ENCODE data around the gene CCSER1.
"Not testable (repeated sequence)": the region's sequence is repeated elsewhere in the genome, so short reads cannot be mapped to it uniquely, and the experiment has no call there.

CCSER1 gene

DNA sequence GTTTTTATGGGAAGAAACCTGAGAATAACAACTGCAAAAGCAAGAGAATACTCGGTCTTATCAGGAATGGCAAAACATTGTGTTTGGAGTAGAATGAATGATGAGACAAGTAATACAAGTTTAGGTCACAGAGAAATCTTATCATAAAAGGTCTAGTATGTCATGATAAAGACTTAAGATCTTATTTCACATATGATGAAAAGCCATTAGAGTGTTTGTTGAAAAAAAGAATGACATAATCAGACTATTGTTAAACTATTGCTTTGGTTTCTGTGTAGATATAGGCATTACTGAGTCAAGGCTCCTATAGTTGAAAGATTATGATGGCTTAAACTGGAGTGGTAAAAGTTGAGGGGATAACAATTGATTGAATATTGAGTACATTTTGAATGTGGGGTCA, 603.6 kb downstream of the CCSER1 start:
- no peak for DNase-seq

DNA sequence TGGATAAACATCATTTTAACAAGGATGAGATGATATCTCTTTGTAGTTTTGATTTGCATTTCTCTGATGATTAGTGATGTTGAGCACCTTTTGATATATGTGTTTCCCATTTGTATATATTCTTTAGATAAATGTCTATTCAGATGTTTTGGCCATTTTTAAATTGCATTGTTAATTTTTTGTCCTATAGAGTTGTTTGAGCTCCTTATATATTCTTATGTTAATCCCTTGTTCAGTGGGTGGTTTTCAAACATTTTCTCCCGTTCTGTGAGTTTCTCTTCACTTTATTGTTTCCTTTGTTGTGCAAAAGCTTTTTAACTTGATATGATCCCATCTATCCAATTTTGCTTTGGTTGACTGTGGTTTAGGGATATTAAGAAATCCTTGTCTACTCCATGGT, 606.0 kb downstream of the CCSER1 start:
- DNase-seq = no peak

DNA sequence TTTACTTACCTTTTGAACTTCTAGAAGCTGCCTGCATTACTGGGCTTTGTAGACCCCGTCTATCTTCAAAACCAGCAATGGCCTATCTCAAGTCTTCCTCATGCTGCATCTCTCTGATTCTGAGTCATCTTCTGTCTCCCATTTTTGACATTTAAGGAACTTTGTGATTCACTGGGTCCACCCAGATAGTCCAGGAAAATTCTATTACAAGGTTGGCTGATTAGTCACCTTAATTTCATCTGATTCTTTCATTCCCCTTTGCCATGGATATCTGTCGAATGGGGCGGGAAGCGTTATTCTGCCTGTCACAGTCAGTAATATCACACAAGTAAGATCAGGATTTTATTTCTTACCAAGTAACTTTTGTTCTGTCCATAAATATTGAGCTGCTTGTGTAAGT, 618.0 kb downstream of the CCSER1 start:
- no peak for DNase-seq

DNA sequence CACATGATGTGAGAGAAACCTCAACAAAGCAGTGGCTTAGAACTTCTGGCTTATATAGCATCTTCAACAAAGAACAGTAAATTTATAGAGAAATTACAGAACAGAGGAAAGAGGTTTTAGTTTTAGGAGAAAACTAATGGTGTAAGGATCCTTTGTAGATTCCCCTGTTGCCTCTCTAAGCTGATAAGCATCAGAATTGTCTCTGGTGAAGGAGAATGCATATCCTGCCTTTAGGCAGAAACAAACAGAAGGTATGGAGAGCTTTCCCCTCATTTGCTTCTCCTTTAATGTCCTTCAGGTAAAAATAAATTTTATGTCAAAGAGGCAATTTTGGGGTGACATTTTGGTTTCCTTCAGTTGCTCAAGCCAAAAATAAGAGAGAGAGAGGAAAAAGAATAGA, 625.9 kb downstream of the CCSER1 start:
- DNase-seq = no peak

DNA sequence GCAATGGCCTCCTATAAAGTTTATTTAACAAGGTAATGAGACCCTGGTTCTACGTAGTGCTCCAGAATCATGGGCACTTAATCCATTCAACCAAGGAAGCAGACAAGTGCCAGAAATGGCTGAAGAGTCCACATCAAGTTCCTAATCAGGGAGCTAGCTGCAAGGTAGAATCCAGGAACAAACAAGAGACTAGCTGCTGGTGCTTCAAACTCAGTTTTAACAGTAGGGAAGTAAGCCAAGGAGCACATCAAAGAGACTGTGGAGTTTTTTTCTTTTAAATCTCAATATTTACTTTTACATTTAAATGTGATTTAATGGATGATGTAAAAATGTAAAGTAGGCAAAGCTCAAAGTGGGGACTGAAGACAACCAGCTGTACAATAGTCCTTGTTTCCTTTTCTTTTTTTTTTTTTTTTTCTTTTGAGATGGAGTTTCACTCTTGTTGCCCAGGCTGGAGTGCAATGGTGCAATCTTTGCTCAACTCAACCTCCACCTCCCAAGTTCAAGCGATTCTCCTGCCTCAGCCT, 630.4 kb downstream of the CCSER1 start:
- DNase-seq = no peak

DNA sequence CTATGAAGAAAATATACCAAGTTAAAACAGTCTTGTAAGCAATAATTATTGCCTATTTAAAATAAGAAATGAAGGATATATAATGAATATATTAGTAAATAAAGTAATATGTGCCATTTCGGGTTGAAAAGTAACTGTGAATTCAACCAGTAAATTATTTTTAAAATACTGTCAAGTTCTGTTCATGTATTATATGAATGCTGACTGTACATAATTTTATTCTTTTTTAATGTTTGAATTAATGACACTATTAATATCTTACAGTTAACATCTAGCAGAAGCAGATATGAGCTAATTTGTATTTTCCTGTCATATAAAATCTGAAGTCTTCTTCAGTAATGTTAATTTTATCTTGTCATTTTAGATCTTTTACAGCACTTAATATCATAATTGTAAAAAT, 632.9 kb downstream of the CCSER1 start:
- DNase-seq = no peak

DNA sequence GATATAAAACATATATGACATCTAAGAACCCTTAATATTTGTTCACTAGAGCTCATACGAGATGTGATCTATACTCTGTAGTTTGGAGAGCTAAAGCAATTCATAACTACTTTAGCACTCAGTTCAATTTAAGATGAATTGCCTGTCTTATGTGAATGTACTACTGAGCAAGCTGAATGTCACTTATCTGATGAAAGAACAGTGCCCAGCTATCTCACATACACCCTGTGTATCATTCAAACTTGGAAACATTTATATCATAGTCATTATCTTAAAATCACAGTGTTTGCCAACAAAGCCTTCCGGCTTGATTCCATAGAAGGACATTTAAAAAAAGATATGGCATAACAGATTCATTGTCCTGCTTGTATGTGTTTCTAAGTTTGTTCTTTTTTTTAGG, 639.6 kb downstream of the CCSER1 start:
- no peak for DNase-seq

DNA sequence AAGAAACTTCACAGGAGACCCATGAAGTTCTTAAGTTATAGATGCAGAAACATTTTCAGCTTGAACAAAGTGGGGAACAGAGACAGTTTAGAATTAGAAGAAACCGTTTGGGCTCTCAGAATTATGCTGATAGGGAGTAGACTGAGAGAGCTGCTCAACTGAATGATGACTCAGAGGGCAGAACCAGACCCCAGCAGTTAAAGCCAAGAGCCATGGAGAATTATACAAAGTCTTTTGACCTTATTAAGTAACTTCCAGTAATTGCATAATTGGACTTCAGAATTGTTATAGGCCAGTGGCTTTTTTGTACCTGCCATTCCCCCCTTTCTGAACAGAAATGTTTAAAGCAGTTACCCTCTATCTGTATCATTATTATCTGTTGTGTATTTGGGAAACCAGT, 642.1 kb downstream of the CCSER1 start:
- DNase-seq = no peak

DNA sequence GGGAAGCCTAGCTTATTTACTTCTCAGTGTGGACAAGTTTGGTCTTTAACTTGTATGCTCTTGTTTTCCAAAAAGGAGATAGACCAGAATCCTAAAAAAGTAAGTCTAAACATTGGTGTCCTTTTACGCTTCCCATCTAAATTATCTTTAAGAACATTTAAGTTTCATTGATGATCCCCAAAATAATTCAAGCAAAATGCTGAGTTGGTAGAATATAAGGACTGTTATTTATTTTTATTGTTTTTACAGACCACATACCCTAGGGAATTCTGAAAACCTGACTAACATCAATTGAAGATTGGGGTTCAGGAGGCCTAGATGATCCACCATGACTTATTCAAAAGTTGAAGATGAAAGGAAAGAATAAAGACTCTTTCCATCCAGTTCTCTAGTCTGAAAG, 653.0 kb downstream of the CCSER1 start:
- no peak for DNase-seq

DNA sequence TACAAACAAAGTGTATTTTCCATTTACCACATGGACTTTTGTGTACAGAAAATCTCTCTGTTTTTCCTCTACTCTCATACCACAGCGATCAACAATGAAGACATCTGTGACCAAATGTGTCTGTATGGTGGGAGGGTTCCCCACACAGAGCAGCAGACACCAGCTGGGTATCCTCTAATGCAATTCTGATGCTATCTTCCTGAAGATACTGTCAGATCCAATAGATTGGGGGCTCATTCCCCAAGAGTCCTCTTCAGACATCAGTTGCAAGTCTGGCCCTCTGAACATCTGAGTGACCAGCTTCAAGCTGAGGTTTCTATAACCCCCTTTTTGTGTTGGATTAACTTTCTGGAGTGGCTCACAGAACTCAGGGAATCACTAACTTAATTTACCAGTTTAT, 659.4 kb downstream of the CCSER1 start:
- DNase-seq = no peak

DNA sequence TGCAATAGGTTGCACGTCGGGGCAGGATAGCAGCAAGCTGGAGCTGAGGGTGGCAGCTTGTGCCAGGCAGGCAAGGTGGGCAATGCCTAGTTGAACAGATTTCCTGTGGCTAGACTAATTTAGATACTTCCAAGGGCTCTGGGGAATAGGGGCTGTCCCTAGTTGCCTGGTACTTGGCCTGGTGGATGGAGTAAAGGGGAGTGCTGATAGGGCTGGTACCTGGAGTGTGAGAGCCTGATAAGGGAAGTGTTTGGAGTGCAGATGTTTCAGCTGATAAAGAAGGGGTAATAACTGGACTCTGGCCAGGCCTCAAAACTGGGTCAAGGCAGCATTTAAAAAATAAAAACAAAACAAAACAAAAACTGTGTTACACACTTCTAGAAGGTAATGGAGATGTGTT, 665.5 kb downstream of the CCSER1 start:
- DNase-seq = no peak

DNA sequence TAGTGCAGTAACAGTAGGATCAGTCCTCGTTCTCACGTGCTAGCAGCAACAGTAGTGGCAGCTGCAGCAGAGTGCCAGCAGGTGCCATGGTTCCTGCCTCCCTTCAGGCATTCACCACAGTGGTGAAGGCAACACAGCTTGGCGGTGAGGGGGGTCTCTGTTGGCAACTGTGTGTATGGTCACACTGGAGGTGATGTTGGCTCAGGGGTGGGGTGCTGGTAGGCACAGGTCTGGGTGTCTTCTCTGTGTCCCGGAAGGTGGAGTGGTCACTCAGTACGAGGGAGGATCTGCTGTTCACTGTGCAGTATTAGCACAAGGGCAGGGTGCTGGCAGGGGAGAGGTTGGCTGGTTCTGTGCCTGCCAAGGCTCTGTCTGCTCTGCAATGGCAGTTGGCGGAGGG, 671.8 kb downstream of the CCSER1 start:
- DNase-seq = no peak

DNA sequence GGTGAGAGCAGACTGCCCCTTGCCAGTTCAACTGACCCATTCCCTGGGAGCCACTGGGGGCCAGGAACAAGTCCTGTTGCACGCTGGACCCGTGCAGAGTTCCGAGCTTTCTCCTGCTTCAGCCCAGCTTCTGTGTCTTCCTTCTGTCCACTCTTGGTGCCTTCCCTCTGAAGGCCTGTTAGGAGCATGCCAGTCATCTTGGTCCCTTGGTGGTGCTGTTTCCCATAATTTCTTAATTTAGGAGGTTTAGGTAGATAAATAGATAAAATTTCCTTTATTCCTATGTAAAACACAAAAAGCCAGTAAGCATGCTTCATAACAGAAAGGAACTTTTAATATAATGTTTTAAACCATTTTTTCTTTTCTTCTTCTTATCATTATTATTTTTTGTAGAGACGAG, 672.7 kb downstream of the CCSER1 start:
- DNase-seq = no peak

DNA sequence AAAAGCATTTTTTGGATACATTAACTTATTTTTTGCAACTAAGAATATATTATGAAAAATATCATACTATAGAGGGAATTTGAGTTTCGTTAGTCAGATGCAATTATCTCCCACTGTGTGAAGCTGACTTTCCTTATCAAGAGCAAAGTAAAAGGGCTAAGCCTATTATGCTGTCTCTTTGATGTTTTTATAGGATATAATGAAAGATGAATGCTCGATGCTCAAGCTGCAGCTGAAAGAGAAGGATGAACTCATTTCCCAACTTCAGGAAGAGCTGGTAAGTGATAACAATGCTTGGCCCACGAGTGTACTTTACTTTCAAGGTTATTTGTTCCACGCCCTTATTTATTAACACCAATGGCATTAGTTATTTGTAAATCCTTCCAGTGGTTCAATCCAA, 688.4 kb downstream of the CCSER1 start:
- no peak for DNase-seq

DNA sequence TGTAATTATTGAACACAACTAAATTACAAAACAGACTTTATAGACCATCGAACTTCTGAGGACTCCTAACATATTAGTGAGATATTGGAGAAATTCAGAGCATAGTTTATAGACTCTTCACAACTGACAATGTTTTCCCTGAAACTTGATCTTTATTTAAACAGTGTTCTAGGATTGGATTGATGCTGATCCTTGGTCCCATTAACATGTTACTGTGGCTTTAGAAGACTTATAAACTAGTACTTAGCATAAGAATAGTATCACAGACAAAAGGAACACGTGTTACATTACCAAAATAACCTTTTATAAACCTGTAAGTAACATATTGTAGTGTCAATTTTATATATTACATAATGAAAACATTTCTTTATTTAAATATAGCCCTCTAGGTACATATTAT, 689.6 kb downstream of the CCSER1 start:
- DNase-seq = no peak

DNA sequence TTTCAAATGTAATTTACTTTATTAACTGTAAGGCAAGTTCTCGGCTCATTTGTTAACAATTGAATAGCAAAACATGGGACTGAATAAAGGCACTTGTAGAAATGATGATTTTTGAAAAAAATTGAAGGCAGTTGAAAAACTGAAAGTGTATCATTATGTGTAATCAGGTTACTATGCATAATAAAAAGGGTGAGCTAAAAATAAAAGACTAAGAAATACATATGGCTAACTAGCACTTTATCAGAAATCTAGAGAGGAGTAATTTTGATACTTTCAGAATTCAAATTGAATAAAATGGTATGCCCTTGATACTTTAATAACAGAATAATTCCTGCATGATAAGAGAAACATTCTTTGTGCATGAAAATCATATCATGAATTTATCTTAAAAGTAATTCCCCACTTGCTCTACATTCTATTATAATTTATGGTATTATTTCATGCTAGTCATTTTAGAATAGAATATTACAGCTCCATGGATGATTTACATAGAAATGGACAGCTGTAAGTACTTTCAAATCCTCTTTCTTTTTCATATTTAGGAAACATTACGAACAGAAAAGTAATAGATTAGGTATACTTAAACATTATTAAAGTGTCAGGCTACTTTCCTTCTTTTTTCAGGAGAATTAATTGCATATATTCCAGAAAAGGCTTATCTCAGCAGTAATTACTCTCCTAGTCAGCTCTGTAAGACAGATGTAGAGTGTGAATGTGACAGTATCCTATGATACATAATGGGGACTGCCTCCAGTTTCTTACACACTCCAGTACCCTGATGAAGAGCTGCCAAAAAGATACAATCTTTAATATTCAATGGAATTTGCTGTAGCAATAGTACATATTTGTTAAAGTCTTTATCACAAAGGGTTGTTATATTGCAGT, 697.3 kb downstream of the CCSER1 start:
- DNase-seq = no peak

DNA sequence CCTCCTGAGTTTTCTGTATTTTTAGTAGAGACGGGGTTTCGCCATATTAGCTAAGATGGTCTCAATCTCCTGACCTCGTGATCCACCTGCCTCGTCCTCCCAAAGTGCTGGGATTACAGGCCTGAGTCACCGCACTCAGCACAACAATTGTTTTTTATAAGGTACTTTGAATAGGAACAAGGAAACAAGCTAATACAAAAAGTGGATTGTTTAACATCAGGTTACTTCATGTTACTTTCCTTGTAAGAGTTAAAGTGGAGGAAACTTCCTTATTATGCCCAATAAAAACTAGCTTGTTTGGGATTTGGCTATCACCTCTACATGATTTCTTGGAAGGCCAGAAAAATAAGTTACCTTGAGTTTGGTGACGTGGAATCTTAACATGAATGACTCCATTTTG, 698.7 kb downstream of the CCSER1 start:
- DNase-seq = no peak

DNA sequence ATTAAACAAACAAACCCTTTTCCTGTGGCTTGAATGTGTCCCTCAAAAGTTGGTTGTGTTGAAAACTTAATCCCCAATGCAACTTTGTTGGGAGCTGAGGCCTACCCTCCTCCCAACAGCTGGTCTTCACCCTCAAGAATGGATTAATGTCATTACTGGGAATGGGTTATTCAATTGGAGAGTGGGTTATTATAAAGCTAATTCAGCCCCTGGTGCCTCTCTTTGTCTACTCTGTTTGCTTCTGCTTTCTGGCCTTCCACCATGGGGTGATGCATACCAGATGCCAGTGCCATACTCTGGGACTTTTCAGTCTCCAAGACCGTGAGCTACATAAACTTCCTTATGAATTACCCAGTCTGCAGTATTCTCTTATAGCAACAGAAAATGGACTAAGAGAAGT, 706.5 kb downstream of the CCSER1 start:
- DNase-seq = no peak

DNA sequence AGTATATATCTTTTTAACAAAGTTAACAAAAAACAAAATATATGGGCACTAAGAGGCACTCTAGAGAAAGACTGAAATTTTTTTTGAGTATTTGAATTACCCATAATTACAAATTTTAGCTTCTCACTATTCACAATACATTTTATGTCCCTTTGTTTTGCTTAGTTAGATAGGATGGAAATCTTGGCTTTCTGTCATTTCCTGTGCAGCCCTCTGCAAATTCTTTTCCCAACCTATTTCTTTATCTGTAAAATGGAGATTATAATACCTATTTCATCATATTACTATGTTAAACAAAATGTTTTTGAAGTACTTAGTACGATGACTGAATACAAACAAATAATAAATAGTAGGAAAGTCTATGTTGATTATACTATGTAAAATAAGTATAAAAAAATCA, 710.0 kb downstream of the CCSER1 start:
- no peak for DNase-seq

DNA sequence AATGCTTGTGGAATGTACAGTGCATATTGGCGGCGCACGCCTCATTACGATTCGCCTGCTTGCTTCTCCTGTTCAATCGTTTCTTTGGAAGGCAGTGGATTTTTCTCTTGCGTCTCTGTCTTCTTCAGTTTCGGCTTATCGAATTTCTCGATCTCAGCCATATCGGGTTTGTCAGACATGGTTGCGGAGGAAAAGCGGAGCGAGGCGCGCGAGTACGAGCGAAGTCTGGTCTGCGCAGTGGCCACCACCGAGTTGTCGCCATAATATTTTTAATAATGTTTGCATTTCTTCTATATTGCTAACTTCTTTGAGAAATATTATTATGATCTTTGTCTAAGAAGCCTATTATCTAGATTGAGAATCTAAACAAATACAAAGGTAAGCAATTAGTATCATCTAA, 711.7 kb downstream of the CCSER1 start:
- not testable (repeated sequence) for DNase-seq

DNA sequence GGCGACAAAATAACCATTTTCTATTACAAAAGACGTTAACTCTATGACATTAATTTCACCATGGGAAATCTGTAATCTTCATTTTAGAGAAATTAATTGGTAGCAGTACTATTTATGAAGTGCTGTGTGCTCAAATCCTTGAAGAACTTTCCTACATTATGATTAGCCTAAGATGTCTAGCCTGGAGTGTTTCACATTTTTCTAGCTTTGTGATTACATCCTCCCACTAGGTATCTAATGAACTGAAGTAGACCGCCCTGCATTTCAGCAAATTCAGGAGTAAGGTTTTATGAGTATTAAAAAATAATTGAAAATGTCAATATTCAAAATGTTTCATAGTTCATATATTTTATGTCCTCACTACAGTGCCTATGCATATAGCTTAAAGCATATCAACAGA, 713.1 kb downstream of the CCSER1 start:
- DNase-seq = no peak

DNA sequence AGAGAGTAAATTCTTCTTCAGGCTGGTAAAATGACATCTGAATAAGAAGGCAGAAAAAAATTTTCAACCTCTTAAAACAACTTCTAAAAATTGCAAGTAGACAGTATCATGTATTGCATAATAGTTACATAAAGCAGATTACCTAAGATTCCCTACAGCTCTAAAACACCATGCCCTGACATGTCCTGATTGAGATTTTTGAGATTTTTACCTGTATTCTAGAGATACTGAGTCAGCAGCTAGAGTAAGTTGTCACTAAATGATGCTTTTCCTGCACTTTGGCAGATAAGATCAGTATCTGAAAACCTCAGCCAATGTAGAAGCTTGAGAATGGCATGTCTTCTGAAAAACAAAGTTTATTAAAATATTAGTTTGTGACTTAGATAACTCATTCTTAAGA, 713.6 kb downstream of the CCSER1 start:
- no peak for DNase-seq

DNA sequence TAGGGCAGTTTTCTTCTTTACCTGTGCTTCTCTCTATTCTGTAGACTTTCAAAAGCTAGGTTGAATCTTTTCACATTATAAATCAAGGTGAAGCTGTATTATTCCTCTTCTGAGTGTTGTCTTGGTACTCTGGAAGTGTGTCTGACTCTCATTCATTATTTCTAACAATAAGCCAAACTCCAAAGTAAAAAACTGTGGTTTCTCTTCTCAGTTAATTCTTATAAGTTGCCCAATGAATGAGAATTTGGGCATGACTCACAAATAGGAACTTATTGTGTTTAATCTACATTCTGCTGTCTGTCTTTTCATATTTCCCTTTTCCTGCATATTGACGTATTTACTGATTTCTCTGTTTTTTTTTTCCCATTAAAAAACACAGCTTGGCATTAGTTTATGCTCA, 714.5 kb downstream of the CCSER1 start:
- no peak for DNase-seq

DNA sequence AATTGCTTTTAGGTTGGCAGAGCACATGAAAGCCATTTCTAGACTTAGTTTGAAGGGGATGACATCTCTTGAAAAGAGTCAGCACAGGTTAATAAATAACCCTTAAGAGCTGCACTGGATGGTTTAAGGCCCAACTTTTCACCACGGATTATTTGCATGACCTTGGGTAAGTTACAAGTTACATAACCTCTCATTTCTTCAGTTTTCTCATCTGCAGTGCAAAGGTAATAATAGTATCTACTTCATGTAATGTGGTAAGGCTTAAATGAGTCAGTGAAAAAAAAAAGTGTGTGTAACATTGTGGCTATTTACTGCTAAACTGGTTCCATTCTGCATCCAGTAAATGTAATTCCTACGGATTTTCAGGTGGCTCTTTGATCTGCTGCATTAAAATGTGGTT, 715.8 kb downstream of the CCSER1 start:
- no peak for DNase-seq

DNA sequence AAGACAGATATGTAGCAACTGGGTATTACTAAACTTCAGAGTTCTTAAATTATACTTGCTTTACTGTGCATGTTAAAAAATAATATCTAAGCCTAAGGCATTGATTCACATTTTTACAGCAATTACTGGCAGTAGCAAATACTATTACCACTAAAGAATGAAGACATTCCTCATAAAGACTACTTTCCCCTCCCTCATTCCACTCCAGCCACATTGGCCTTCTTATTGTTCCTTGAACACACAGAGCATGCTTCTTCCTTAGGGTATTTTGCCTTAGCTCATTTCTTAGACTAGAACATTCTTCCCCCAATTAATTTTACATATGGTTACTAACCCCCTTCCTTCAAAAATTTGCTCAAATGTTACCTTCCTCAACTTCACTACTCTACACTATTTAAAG, 717.0 kb downstream of the CCSER1 start:
- no peak for DNase-seq

Measured in activated CD8-positive, alpha-beta memory T cell treated with anti-CD3 and anti-CD28 coated beads, Interleukin-2, amount 50 U/mL, for 4 hours (primary cell).